GM12878 (cell line): ENCODE results near the gene GRIK3. TPM values are rescaled to one million over a fixed set of nuclear protein-coding genes. Genes with fewer than 3 reads are reported as not detected.

ENCODE experiments used
- CUX1 ChIP-seq: IDR thresholded peaks from 2 replicates; pipeline ENCODE4 v1.6.1; 2012; ENCODE audit warnings: improper control_type of control experiment, low read depth, low read length; ENCODE audit not compliant: insufficient replicate concordance
- E2F4 ChIP-seq: IDR thresholded peaks from 2 replicates; pipeline ENCODE4 v1.6.1; 2012; ENCODE audit warnings: low read depth, low read length, improper control_type of control experiment
- HDGF ChIP-seq: fragments of 450-650 bp; IDR thresholded peaks from 2 replicates; pipeline ENCODE4 v1.6.1; 2016; ENCODE audit warnings: antibody characterized with exemption
- POU2F2 ChIP-seq: IDR thresholded peaks from 3 replicates; pipeline ENCODE4 v1.6.1; 2011; ENCODE audit warnings: low read depth, mild to moderate bottlenecking, low read length, borderline replicate concordance
- PRDM15 ChIP-seq: fragments of 450-650 bp; formaldehyde crosslinking; IDR thresholded peaks from 2 replicates; pipeline ENCODE4 v1.4.0; 2020; ENCODE audit warnings: mild to moderate bottlenecking, moderate library complexity
- polyA plus RNA-seq, 11 experiments: library from polyadenylated mRNA; depleted of rRNA in 4 of 11; unstranded in 6 of 11; stranded (reverse) in 5 of 11; fragments of >200 nt; fragmentation: Nextera tagmentation in 4 of 11; fragmentation: Illumina TruSeq in 1 of 11; extraction: Ambion mirVana in 4 of 11; extraction: Trizol in 1 of 11; gene quantifications; 1 replicate in 1 of 11; 2 replicates in 10 of 11; pipeline versions ENCODE4 v1.2.1 to v1.2.3, GENCODE V29; 2011 to 2016; ENCODE audit warnings: inconsistent platforms in 2 of 11, missing spikeins in 2 of 11, low read depth in 1 of 11
- total RNA-seq, 4 experiments: library from RNA; depleted of rRNA in 3 of 4; stranded (reverse); fragments of >200 nt in 3 of 4; fragmentation: Illumina TruSeq in 1 of 4; extraction: Trizol in 1 of 4; gene quantifications; 2 replicates each; pipeline versions ENCODE4 v1.2.1 to v1.2.3, GENCODE V29; 2013 to 2021

The GRIK3 gene
- total and polyA plus RNA-seq, 10 of the 15 experiments (the other 5 are each of a cell fraction or from before 2014, with no cell fraction given) = not detected

- TF ChIP-seq CUX1 = no peak
- no peak for TF ChIP-seq E2F4
- no peak for TF ChIP-seq HDGF
- TF ChIP-seq PRDM15 (CRISPR knock-in tag) = no peak
- no peak for TF ChIP-seq POU2F2
- TF ChIP-seq, all 136 proteins: peak for 0
Measured at GRCh38 chr1:36748466-36748865, 285.8 kb downstream of the GRIK3 start (continued).
